Measurements from ENCODE around the gene CHMP1B.
A peak's percentile ranks its signal among the peaks of the same experiment; 100 is the strongest.

CHMP1B gene

DNA sequence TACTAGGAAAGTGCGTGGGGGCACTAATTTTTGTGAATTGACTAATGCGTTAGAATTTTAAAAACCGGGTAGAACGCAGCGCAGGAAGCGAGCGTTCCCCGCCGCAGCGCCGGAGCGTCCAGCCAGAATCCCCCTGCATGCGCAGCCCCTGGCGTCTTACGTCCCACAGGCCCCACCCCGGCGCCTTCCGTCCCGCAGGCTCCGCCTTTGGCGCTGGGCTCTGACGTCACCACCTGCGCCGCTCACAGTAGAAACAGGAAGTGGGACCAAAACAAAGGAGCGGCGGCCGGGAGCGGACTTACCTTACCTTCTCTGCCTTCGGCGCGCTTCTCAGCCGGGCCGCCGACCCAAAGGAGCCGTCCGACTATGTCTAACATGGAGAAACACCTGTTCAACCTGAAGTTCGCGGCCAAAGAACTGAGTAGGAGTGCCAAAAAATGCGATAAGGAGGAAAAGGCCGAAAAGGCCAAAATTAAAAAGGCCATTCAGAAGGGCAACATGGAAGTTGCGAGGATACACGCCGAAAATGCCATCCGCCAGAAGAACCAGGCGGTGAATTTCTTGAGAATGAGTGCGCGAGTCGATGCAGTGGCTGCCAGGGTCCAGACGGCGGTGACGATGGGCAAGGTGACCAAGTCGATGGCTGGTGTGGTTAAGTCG is at the start of gene CHMP1B:
Gene CHMP1B, plus strand, starts transcription at position 268 of the 660 bp plus-strand sequence. Its CDS starts 99 bp downstream, at position 367.
- peak within 1 kb of the TSS; percentile 99 for H3K4me3 ChIP-seq (ENCODE audit: low read depth, low read length)
- peak within 1 kb of the TSS; percentile 94 for H3K27ac ChIP-seq (ENCODE audit: low read depth, low read length)
- peaks cover 16% of the 10 kb centered on the region; the same call in 1 of the 2 replicates for H3K4me1 ChIP-seq (ENCODE audit: control insufficient read depth, insufficient read depth, low read length)
- H3K9me3 ChIP-seq (ENCODE audit: control insufficient read depth, insufficient read depth, low read length): no peaks in the 10 kb centered on the region
- no peaks in the 10 kb centered on the region for H3K36me3 ChIP-seq (ENCODE audit: control insufficient read depth, insufficient read depth, low read length)
- peak within 1 kb of the TSS; percentile 97 for H3K9ac ChIP-seq (ENCODE audit: low read depth, low read length)
- H3K27me3 ChIP-seq (ENCODE audit: control insufficient read depth, insufficient read depth, low read length): no peaks in the 10 kb centered on the region

DNA sequence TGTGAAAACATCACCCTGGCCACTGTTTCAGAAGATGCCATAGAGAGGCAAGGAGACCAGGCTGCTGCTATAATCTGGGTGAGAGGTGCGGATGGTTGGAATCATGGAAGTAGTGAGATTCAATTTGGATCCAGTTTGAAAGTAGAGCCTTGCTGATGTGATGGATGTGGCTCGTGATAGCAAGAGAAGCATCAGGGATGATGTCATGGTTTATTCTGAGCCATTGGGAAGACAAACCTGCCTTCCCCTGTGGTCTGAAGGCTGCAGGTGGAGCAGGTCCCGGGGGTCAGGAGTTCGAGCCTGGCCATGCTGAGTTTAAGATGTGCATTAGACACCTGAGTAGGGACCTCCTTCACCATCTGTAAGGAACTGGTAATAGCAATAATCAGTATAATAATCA is 49.6 kb upstream of the CHMP1B start:
- Histone ChIP-seq H3K27me3 (ENCODE audit: control insufficient read depth, insufficient read depth, low read length) (no peaks in the 10 kb centered on the region), H3K4me3 (ENCODE audit: low read depth, low read length) (no peak overlapping the region), H3K9me3 (ENCODE audit: control insufficient read depth, insufficient read depth, low read length) (no peaks in the 10 kb centered on the region), H3K9ac (ENCODE audit: low read depth, low read length) (no peak overlapping the region), H3K36me3 (ENCODE audit: control insufficient read depth, insufficient read depth, low read length) (no peaks in the 10 kb centered on the region), H3K4me1 (ENCODE audit: control insufficient read depth, insufficient read depth, low read length) (peaks cover 12% of the 10 kb centered on the region), H3K27ac (ENCODE audit: low read depth, low read length) (no peak overlapping the region)

DNA sequence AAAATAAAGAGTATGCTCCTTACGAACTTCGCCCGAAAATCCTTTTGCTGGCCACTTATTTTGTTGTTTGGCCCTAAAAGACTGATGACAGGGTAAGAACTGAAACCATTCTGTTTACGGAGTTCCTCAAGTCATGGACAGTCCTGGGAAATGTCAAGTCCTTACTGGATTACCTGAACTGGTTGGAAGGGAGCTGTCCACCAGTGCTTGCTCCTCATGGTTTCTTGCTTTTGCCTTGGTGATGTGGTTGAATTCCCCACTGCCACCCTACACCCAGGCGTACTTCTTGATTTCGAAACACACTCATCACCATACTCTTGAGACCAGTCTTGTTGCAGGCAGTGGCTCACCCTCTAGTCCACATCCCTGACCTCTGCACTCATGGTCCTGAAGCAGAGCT is 49.1 kb upstream of the CHMP1B start:
- Histone ChIP-seq H3K9ac (ENCODE audit: low read depth, low read length) (no peak overlapping the region), H3K27ac (ENCODE audit: low read depth, low read length) (no peak overlapping the region), H3K4me1 (ENCODE audit: control insufficient read depth, insufficient read depth, low read length) (peaks cover 17% of the 10 kb centered on the region), H3K36me3 (ENCODE audit: control insufficient read depth, insufficient read depth, low read length) (no peaks in the 10 kb centered on the region), H3K27me3 (ENCODE audit: control insufficient read depth, insufficient read depth, low read length) (no peaks in the 10 kb centered on the region), H3K9me3 (ENCODE audit: control insufficient read depth, insufficient read depth, low read length) (no peaks in the 10 kb centered on the region), H3K4me3 (ENCODE audit: low read depth, low read length) (no peak overlapping the region)

- H3K9ac ChIP-seq (ENCODE audit: low read depth, low read length): no peak overlapping the region
- no peak overlapping the region for H3K4me3 ChIP-seq (ENCODE audit: low read depth, low read length)
- H3K9me3 ChIP-seq (ENCODE audit: control insufficient read depth, insufficient read depth, low read length): no peaks in the 10 kb centered on the region
- no peak overlapping the region for H3K27ac ChIP-seq (ENCODE audit: low read depth, low read length)
- H3K36me3 ChIP-seq (ENCODE audit: control insufficient read depth, insufficient read depth, low read length): no peaks in the 10 kb centered on the region
- H3K27me3 ChIP-seq (ENCODE audit: control insufficient read depth, insufficient read depth, low read length): no peaks in the 10 kb centered on the region
- H3K4me1 ChIP-seq (ENCODE audit: control insufficient read depth, insufficient read depth, low read length): peaks cover 21% of the 10 kb centered on the region
Measured at GRCh38 chr18:11802586-11802985, 48.6 kb upstream of the CHMP1B start.

GRCh38 chr18:11807233-11807632 is 44.0 kb upstream of the CHMP1B start:
- H3K36me3 ChIP-seq (ENCODE audit: control insufficient read depth, insufficient read depth, low read length): no peaks in the 10 kb centered on the region
- H3K27me3 ChIP-seq (ENCODE audit: control insufficient read depth, insufficient read depth, low read length): no peaks in the 10 kb centered on the region
- H3K9ac ChIP-seq (ENCODE audit: low read depth, low read length): no peak overlapping the region
- H3K27ac ChIP-seq (ENCODE audit: low read depth, low read length): peak overlapping the region; percentile 71
- no peaks in the 10 kb centered on the region for H3K9me3 ChIP-seq (ENCODE audit: control insufficient read depth, insufficient read depth, low read length)
- no peak overlapping the region for H3K4me3 ChIP-seq (ENCODE audit: low read depth, low read length)
- H3K4me1 ChIP-seq (ENCODE audit: control insufficient read depth, insufficient read depth, low read length): peaks cover 47% of the 10 kb centered on the region

GRCh38 chr18:11808001-11808855 is 43.0 kb upstream of the CHMP1B start:
- Histone ChIP-seq H3K27me3 (ENCODE audit: control insufficient read depth, insufficient read depth, low read length) (no peaks in the 10 kb centered on the region), H3K4me3 (ENCODE audit: low read depth, low read length) (no peak overlapping the region), H3K36me3 (ENCODE audit: control insufficient read depth, insufficient read depth, low read length) (no peaks in the 10 kb centered on the region), H3K27ac (ENCODE audit: low read depth, low read length) (peak overlapping the region; percentile 71), H3K4me1 (ENCODE audit: control insufficient read depth, insufficient read depth, low read length) (peaks cover 47% of the 10 kb centered on the region), H3K9me3 (ENCODE audit: control insufficient read depth, insufficient read depth, low read length) (no peaks in the 10 kb centered on the region), H3K9ac (ENCODE audit: low read depth, low read length) (peak overlapping the region; percentile 10; the same call in 1 of the 2 replicates)

DNA sequence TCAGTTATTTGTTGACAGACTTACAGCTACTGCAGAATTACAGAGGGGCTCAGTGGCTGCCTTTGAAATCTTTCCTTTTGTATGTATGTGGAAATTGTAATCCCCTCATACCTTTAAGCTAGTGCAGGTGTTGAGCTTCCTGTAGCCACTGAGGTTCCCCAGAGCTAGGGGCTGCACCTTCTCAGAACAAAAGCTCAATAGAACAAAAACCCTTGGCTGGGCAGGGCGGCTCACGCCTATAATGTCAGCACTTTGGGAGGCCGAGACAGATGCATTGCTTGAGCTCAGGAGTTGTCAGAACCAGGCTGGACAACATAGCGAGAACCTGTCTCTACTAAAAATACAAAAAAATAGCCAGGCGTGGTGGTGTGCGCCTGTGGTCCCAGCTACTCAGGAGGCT is 41.3 kb upstream of the CHMP1B start:
- H3K4me3 ChIP-seq (ENCODE audit: low read depth, low read length): no peak overlapping the region
- peaks cover 47% of the 10 kb centered on the region for H3K4me1 ChIP-seq (ENCODE audit: control insufficient read depth, insufficient read depth, low read length)
- H3K27ac ChIP-seq (ENCODE audit: low read depth, low read length): peak overlapping the region; percentile 62

DNA sequence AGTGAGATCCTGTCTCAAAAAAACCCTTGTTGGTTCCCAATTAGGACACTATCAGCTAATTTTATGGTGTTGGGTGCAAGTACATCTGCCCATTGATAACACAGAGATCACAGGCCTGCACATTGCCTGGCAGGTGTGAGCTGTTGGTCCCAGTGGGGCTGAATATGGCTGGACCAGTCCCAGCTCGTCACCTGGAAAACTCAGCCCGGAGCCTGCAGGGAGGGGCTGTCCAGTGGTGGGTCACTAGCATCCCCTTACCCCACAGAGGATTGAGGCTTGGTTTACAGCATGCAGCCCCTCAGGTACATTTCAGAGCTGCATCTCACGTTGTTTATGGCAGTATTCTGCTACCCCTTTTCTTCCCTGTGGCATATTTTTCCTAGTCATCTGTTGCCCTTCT is 40.8 kb upstream of the CHMP1B start:
- Histone ChIP-seq H3K27me3 (ENCODE audit: control insufficient read depth, insufficient read depth, low read length) (no peaks in the 10 kb centered on the region), H3K27ac (ENCODE audit: low read depth, low read length) (peak overlapping the region; percentile 52), H3K4me1 (ENCODE audit: control insufficient read depth, insufficient read depth, low read length) (peaks cover 47% of the 10 kb centered on the region), H3K9ac (ENCODE audit: low read depth, low read length) (no peak overlapping the region), H3K4me3 (ENCODE audit: low read depth, low read length) (no peak overlapping the region), H3K9me3 (ENCODE audit: control insufficient read depth, insufficient read depth, low read length) (no peaks in the 10 kb centered on the region), H3K36me3 (ENCODE audit: control insufficient read depth, insufficient read depth, low read length) (no peaks in the 10 kb centered on the region)

More for the DNA sequence above, 41.3 kb upstream of the CHMP1B start:
- Histone ChIP-seq H3K36me3 (ENCODE audit: control insufficient read depth, insufficient read depth, low read length) (no peaks in the 10 kb centered on the region), H3K9ac (ENCODE audit: low read depth, low read length) (no peak overlapping the region), H3K27me3 (ENCODE audit: control insufficient read depth, insufficient read depth, low read length) (no peaks in the 10 kb centered on the region), H3K9me3 (ENCODE audit: control insufficient read depth, insufficient read depth, low read length) (no peaks in the 10 kb centered on the region)

GRCh38 chr18:11811009-11811408 is 40.2 kb upstream of the CHMP1B start:
- H3K9me3 ChIP-seq (ENCODE audit: control insufficient read depth, insufficient read depth, low read length): no peaks in the 10 kb centered on the region
- no peak overlapping the region for H3K4me3 ChIP-seq (ENCODE audit: low read depth, low read length)
- no peaks in the 10 kb centered on the region for H3K36me3 ChIP-seq (ENCODE audit: control insufficient read depth, insufficient read depth, low read length)
- no peak overlapping the region for H3K27ac ChIP-seq (ENCODE audit: low read depth, low read length)
- no peaks in the 10 kb centered on the region for H3K27me3 ChIP-seq (ENCODE audit: control insufficient read depth, insufficient read depth, low read length)
- H3K9ac ChIP-seq (ENCODE audit: low read depth, low read length): no peak overlapping the region
- H3K4me1 ChIP-seq (ENCODE audit: control insufficient read depth, insufficient read depth, low read length): peaks cover 46% of the 10 kb centered on the region

DNA sequence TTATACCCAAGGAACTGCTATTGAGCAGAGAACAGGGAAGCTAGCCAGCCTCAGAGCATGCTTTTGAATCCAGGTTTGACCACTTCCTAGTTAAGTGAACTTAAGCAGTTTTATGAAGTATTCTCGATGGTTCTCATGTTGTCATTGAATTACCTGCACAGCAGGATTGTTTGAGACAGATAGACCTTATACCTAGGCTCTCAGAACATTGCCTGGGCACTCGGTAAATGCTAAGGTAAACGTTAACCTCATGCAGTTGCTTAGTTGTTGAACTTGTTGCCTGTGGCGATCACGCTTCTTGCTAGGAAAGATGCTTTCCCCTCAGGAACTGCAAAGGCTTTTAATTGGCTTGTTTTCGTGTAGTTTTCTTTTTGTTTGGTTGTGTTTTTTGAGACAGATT is 34.0 kb upstream of the CHMP1B start:
- no peaks in the 10 kb centered on the region for H3K36me3 ChIP-seq (ENCODE audit: control insufficient read depth, insufficient read depth, low read length)
- H3K27me3 ChIP-seq (ENCODE audit: control insufficient read depth, insufficient read depth, low read length): no peaks in the 10 kb centered on the region
- no peak overlapping the region for H3K9ac ChIP-seq (ENCODE audit: low read depth, low read length)
- H3K27ac ChIP-seq (ENCODE audit: low read depth, low read length): no peak overlapping the region
- no peaks in the 10 kb centered on the region for H3K9me3 ChIP-seq (ENCODE audit: control insufficient read depth, insufficient read depth, low read length)
- no peak overlapping the region for H3K4me3 ChIP-seq (ENCODE audit: low read depth, low read length)
- H3K4me1 ChIP-seq (ENCODE audit: control insufficient read depth, insufficient read depth, low read length): peaks cover 8% of the 10 kb centered on the region

Measured in HUES48 (cell line).